Renal cortical epithelial cell (primary cell): Measurements from ENCODE around the gene FZD8. TPM values are rescaled to one million over a fixed set of nuclear protein-coding genes. Genes with fewer than 3 reads are reported as not detected.
"Not testable (repeated sequence)": the region's sequence is repeated elsewhere in the genome, so short reads cannot be mapped to it uniquely, and the experiment has no call there.

Experiments used
- DNase-seq: peaks from one replicate; pipeline ENCODE4 v3.0.0-alpha.2; 2011; ENCODE audit warnings: low read depth
- total RNA-seq: library from RNA; depleted of rRNA; stranded (reverse); fragments of >200 nt; gene quantifications from 2 replicates; pipeline ENCODE4 v1.2.3, GENCODE V29; 2014

FZD8 gene, protein sequence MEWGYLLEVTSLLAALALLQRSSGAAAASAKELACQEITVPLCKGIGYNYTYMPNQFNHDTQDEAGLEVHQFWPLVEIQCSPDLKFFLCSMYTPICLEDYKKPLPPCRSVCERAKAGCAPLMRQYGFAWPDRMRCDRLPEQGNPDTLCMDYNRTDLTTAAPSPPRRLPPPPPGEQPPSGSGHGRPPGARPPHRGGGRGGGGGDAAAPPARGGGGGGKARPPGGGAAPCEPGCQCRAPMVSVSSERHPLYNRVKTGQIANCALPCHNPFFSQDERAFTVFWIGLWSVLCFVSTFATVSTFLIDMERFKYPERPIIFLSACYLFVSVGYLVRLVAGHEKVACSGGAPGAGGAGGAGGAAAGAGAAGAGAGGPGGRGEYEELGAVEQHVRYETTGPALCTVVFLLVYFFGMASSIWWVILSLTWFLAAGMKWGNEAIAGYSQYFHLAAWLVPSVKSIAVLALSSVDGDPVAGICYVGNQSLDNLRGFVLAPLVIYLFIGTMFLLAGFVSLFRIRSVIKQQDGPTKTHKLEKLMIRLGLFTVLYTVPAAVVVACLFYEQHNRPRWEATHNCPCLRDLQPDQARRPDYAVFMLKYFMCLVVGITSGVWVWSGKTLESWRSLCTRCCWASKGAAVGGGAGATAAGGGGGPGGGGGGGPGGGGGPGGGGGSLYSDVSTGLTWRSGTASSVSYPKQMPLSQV
- total RNA-seq: 8.9 and 15.8 TPM in 2 replicates

DNA sequence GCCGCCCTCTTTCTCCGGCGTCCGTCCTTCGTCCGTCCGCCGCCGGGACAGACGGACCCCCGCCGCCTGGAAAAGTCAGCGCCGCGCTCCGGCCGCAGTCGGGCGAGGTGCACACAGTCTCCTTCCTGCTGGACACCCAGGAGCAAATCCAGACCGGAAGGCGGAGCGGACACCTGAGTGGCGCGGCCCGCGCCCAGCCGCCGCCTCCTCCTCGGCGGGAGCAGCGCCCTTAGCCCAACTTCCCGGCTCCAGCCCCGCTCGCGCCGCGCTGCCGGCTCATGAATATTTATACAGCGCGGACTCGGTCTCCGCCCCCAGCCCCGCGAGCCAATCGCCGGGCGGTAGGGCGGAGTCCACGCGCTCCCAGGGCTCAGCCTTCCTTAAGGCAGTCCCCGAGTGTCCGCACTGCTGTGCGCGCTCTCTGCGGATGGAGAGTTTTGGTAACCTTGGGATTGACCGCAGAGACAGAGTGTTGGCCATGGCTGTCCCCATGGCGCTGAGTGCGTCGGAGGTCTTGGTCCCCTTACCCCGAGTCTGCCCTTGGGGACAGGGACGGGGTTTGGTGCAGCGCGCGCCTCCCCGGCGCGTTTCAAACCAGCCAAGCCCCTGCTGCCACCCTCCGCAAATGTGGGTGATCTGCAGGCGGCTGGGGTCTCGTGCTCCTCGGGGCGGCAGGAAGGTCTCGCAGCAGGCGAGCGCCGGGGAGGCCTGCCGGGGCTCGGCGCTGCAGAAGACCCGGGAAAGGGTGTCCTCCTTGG, at the start of gene FZD8:
Gene FZD8, minus strand, starts transcription at position 262 of the 758 bp plus-strand sequence. CDS start 867 bp downstream, outside the sequence.
- DNase-seq: peak; percentile 77

DNA sequence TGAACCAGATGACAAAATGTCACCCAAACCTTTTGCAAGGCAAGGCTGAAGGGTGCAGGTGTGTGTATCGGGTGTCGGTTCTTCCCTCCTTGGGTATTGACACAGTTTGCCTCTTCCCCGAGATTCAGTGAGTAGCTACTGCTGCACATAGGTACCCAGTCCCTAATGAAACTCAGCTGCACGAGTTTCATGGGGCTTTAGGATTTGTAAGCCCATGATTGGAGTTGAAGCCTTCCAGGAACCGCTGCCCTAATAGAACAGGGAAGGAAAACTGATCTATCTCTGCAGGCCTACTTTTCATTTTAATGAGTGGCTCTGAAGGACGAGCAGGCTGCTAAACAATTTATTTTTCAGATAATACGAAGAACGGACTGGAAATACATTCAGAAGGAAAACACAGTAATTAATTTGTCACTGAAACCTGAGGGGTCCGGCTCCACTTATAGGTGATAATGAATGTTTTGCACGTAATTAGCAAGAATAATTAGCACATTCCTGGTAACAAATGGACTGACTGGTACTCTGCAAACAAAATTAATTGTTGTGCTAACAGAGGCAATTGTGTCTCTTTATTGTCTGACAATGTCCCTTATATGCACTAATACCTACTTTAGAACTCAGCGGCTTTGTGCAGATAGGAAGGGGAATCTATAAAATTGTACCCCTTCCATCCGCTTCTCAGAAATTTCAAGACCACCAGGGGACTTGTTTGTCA, 49.6 kb upstream of the FZD8 start:
- DNase-seq: no peak

DNA sequence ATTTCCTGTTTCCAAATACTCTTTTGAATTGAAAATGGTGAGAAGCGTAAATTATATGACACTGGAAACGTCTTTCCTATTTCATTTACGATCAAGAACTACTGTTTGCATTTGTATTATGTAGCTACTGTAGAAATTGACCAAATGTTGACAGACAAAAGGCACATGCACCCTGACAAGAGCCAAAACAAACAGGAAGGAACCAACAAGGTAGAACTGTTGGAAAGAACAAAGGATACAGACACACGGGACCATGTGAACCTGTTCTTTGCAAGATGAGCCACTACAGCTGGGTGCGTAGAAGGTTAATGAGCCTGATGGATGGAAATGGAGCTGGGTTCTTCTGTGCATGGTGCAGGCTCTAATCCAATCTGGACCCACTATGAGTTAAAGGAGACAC, 48.4 kb upstream of the FZD8 start:
- DNase-seq: no peak

DNA sequence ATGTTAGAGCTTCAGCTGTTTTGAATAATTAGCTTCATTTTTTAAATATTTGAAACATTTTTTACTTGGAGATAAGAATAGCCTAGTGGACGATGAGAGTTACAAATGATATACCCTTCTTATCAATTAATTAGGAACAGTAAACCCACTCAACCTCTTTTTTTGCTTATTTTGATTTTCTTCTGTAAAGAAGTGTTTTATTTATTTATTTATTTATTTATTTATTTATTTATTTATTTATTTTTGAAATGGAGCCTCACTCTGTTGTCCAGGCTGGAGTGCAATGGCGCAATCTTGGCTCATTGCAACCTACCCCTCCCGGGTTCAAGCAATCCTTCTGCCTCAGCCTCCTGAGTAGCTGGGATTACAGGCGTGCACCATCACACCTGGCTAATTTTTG, 43.8 kb upstream of the FZD8 start:
- DNase-seq: not testable (repeated sequence)

DNA sequence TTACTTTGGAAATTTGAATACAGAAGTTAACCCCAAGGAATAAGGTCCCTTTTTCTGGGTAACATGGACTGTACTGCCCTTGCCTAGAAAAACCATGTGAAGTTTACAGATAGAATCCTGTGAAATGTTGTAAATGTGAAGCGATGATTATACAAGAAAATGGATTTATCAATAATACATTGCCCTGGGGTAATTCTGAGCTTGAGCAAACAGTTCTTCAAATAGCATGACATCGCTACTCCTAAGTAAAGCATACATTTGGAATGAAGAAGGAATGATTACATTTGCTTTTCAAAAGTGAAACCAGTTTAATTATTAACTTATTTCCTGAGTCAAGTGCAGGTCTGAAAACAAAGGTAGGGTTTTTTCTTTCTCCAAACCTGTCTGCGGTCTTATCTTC, 43.3 kb upstream of the FZD8 start:
- DNase-seq: peak; percentile 77

DNA sequence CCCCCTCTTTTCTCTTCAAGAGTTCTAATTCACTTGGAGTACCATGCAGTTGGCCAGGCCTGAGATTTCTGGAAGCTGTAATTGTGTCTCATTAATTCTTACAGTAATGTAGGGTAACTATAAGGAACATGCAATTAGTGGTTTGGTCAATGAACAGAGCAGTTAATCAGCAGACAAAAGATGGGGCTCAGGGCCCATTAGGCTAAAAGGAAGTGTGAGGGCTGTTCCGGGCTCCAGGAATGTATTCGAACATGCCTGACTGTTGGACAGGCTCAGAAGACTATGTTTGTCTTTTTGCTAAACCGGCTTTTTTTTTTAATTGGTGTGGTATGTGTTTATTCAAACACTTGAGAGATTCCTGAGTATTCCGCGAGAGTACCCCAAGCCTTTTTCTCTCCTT, 42.5 kb upstream of the FZD8 start:
- DNase-seq: peak; percentile 15

DNA sequence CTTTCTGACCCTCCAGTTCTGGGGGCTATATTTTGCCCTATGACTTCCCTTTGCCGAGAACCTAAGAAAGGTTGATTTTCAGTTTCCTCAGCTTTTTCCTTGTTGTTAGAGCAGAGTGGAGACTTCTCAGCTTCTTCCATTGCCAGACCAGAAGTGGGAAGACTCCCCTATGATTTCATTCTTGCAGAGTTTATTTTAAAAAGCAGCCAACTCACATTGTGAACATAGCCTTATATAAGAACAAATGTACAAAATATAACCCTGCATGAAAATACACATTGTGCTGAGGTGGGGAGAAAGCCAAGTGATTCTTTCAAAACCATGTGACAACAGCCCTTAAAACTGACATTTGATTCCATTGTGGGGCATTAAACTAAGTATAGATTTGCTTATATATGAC, 33.8 kb upstream of the FZD8 start:
- no peak for DNase-seq

DNA sequence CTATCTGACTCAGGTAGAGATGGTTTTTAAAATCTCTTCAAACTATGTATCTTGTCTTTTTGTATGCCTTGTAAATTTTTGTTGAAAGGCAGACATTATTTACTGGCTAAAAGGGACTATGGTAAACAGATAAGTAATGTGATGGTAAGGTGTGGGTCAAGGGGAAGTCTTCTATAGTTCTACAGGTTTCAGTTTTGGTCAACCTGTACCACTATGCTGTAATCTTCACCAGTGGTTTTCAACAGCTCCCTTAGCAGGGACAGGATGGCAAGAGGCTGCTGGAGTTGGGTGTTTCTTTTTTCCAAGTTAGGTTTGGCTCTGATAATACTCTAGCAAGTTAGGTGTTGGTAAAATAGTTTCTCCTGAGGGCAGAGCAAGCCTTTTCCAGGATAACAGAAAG, 32.7 kb upstream of the FZD8 start:
- no peak for DNase-seq

DNA sequence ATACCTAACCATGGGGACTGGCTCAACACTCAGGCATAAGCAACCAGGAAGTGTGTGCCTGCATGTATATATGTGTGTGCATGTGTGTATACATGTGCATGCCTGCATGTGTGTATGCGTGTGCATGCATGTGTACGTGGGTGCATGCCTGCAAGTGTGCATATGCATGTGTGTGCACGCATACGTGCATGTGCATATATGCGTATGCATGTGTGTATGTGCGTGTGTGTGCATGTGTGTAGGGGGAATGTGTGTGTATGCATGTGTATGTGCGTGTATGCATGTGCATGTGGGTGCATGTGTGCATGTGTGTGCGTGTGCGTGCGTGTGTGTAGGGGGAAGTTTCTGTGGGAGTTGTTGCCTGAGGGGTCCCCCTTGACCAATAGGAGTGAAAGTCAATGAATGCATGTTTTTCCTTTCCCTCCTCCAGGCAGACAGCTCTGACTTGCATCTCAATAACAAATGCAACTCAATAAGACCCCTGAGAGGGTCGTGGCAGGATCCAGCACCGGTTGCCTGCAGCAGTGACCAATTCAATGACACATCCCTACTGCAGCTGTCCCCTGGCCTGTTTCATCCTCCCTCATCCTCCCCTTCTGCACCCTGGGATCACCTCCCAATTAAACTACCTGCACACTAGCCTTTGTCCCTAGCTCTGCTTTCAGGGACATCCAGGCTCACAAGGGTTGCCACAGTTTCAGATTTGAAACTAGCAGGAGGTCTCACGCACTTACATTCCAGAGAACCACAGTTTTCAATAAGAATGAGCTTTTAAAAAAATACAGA, 27.0 kb upstream of the FZD8 start:
- no peak for DNase-seq

DNA sequence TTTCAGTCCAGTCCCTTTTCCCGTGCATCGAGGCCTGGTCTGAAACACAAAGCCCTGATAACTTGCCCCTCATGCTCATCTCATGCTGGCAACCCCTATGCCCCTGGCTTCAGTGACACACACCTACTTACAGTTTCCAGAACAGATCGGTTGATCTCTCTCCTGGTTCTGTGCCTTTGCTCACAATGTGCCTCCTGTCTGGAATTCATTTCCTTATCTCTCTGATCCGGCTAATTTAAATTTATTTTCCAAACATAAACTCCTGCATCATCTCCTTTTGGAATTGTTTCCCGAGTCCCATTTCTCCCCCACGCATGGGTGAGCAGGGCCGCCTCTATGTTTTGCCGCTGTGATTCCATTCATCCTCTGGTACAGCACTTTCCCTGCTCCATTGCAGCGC, 25.9 kb upstream of the FZD8 start:
- DNase-seq: no peak

DNA sequence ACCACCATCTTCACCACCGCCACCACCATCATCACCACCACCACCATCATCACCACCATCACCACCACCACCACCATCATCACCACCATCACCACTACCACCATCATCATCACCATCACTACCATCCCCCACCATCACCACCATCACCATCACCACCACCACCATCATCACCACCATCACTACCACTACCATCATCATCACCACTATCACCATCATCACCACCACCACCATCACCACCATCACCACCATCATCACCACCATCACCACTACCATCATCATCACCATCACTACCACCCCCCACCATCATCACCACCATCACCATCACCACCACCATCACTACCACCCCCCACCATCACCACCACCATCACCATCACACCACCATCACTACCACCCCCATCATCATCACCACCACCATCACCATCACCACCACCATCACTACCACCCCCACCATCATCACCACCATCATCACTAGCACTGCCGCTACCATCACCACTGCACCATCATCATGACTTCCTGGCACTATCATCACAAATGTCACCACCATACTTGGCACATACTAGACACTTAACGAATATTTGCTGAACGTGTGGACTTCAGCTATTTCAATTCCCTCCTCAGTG, 25.3 kb upstream of the FZD8 start:
- no peak for DNase-seq

DNA sequence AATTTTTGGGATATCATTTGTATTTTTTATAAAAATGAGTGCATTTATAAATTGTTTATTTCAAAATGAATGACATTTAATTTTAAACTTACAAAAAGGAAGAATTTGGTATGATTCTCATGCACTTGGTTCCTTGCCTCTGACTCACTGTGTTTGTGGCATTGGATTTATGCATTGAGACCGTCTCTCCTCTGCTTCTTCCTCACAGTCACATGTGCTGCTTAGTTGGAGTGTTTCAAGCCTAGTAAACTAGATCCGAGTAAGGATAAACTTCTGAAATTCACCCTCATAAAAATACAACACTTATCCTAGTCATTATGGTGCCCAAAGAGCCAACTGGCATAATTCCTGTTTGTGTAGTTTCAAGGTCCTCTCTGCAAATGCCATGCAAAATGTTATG, 19.1 kb upstream of the FZD8 start:
- no peak for DNase-seq

DNA sequence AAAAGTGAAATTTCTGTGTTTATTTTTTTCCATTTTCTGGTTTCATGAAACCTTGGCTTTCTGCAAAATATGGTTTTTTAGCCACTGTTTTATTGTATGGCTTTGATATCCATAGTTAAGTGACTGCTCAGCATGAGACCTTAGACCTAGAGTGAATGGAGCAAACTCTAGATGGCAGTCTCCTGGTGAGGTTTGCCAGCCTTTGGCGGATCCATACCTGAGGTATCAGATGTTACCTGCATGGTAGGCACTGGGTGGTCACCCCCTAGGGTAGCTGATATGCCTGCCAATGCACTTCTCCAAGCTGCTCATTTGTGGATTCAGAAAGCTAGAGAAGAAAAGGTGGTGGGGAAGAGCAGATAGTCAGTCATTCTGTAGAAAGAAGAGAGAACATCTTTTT, 17.4 kb upstream of the FZD8 start:
- no peak for DNase-seq

DNA sequence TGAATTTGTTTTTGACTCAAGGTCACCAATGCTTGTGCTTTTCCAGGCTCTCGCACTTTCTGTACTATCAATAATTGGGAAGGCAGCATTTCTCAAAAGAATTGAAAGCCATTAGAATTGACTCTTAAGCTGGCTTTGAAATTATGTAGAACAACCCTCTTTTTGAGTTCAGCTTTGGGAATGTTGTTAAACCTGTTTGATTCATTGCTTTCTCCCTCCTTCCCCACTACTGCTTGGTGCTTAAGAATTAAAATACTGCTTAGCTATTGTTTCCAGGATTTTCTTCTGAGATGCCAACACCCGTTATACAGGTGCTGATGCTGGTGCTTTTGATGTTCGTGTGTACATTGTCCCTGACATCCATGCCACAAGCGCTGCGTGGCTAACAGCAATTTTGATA, 15.5 kb upstream of the FZD8 start:
- no peak for DNase-seq

DNA sequence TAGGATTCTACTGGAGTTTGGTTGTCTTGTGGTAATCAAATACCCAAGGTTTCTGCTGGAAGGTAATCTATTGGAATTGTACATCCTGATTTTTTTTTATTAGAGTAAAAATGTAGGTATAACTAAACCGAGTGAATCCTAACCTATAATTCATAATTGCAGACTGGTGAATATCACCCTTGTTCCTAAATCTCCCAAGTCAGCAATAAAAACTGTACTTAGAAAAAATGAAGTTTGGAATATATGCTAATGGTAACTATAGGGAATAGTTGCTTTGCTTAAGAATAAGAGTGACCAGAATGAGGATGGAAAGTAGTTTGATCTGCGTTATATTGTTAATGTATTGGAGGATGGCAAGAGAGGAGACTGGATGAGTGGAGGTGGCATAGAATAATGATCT, 10.7 kb upstream of the FZD8 start:
- no peak for DNase-seq

DNA sequence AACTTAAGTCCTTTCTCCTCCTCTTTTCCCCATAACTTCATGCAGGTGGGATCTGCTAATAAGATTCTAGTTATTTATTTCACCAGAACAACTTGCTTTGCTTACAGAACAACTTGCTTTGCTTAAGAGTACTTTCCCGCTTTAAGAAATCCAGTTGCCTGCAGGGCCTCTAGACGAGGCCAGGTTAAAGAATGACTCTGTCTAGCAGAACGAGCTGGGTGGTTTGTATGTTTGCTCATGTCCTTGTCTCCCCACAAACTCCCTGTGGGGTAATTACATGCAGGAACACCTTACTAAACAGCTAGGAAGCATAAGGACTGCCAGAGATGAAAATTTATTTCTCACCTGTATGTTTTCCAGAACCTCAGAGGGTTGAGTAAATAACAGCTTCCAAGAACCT, 8.8 kb upstream of the FZD8 start:
- DNase-seq: peak; percentile 86

DNA sequence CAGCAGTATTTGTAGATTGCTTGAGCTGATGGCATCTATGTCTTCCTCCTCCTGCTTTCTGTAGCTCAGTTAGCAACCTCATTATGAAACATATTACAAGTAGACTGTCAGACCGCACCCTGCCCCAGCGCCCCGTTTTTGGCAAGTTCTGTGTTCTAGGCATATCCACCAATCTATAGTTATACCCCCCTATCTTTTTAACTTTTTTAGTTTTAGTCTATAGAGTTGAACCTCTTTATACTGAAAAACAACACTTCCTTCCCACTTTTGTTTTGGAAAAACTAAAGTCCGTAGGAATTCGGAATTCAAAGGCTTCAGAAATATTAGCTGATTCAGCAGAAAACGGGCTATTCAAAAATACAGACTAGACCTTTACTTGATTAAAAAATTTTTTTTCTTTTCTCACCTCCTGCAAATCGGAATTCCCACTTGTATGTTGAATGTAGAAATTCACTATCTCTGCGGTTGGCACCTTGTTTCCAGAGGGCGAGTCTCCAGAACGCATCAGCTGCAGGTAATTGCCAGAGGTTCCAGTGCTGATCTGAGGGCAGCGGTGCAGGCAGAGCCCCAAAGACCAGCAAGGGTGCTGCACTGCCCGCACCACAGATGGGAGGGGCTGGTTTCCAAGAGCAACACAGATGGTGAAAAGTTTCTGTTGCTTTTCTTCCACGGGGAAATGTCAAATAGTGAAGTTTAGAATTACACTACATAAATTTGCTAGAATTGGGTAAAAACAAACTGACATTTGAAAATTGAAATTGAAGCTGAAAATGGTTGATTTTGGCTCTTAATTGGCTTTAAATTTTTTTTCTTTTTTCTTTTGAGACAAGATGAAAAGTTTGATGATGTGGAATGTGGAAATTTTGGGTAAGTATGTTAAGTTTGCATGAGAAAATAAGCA, 2.2 kb upstream of the FZD8 start:
- no peak for DNase-seq

DNA sequence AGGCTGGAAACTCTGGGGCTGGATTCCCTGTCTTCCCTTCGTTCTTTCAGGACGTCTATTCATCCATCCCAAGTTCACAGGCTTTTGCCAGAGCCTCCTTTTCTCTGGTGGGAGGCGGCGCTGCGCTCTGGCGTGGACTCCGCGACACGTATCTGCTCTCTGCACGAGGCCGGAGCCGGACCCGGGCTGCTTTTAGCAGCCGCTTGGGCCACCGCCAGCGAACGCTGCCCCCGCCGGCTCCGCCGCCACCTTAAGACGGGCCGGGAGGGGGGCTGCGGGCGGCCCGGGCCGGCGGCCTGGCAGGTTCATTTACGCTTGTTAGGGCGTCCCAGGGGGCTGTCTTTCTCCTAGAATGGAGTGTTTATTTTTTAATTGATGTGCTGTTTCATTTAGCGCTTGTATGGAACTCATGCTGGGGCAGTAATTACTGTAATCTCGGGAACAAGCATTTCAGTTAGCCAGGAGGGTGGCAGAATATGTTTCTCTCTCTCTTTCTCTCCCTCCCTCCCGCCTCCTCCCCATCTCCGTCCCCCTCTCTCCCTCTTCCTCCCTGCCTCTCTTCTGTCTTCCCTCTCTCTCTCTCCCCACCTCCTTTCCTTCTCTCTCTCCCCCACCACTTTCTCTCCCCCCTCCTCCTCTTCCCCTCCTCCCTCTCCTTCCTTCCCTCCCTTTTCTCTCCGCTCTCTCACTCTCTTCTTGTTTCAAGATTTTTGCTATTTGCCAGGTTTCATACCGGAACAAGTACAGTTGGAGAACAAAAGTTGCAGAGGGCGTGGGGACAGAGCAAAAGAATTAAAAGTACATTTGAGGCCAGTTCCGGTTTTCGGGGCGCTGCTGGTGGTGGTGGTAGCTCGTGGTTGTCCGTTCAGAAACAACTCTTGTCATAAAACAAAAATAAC, 1.3 kb upstream of the FZD8 start:
- DNase-seq: peak; percentile 50

DNA sequence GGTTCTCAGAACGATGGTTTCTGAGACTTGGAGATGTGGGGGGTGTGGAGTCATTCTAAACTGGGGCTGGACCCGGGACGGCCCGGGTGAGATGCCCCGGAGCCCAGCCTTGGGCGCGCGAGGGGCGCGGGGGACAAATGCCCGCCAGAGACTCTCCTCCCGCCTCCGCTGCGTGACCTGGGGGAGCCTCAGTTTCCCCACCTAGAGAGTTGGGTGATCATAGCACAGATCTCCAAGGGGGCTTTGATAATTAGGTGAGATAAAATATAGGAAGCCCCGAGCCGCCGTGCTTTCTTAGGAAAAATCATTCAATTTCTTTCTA, 658 bp upstream of the FZD8 start:
- DNase-seq: no peak
